ENCODE data around the gene AGFG1. TPM values are rescaled to one million over a fixed set of nuclear protein-coding genes. Genes with fewer than 3 reads are reported as not detected.

AGFG1 gene
- total RNA-seq = 10 to 100 TPM; 65.9 to 78.8 TPM

GRCh38 chr2:227471924-227472264 is at the start of gene AGFG1:
Gene AGFG1 (plus strand): TSS chr2:227472156. CDS start chr2:227472422, 266 bp downstream.
- Mint-ChIP-seq H3K9me3 (no peaks in the 10 kb centered on the region), H3K4me1 (ENCODE audit: low read depth in 2 of 2) (peaks cover 20 to 27% of the 10 kb centered on the region in 2 donors), H3K4me3 (peak within 1 kb of the TSS; percentile 94), H3K27me3 (no peaks in the 10 kb centered on the region), H3K27ac (peak within 1 kb of the TSS; percentile 67 to 73), H3K36me3 (no peaks in the 10 kb centered on the region)
- peak; percentile 90 to 93 for ATAC-seq
- DNase-seq (ENCODE audit: low spot score) = peak; percentile 83

GRCh38 chr2:227423656-227424499 is 48.1 kb upstream of the AGFG1 start:
- no peak overlapping the region for H3K27ac Mint-ChIP-seq

GRCh38 chr2:227428731-227429285 is 43.1 kb upstream of the AGFG1 start:
- peaks cover 8 to 9% of the 10 kb centered on the region in 2 donors for H3K27me3 Mint-ChIP-seq
- H3K4me3 Mint-ChIP-seq = no peak overlapping the region
- H3K36me3 Mint-ChIP-seq = peaks cover 10% of the 10 kb centered on the region
- H3K4me1 Mint-ChIP-seq (ENCODE audit: low read depth in 2 of 2) = no peaks in the 10 kb centered on the region
- no peak for DNase-seq (ENCODE audit: low spot score)
- peaks cover 9% of the 10 kb centered on the region for H3K9me3 Mint-ChIP-seq
- no peak overlapping the region for H3K27ac Mint-ChIP-seq
- no peak for ATAC-seq

More at GRCh38 chr2:227423656-227424499, 48.1 kb upstream of the AGFG1 start:
- Mint-ChIP-seq H3K27me3 (peaks cover 11 to 13% of the 10 kb centered on the region in 2 donors), H3K4me3 (no peak overlapping the region), H3K9me3 (no peaks in the 10 kb centered on the region), H3K36me3 (no peaks in the 10 kb centered on the region), H3K4me1 (ENCODE audit: low read depth in 2 of 2) (no peaks in the 10 kb centered on the region)
- no peak for DNase-seq (ENCODE audit: low spot score)
- ATAC-seq = no peak

- ATAC-seq = no peak
- H3K4me3 Mint-ChIP-seq = no peak overlapping the region
- peaks cover 5 to 8% of the 10 kb centered on the region in 2 donors for H3K27me3 Mint-ChIP-seq
- H3K36me3 Mint-ChIP-seq = peaks cover 10% of the 10 kb centered on the region
- DNase-seq (ENCODE audit: low spot score) = no peak
- no peaks in the 10 kb centered on the region for H3K4me1 Mint-ChIP-seq (ENCODE audit: low read depth in 2 of 2)
- no peak overlapping the region for H3K27ac Mint-ChIP-seq
- peaks cover 9% of the 10 kb centered on the region for H3K9me3 Mint-ChIP-seq
Observed at GRCh38 chr2:227430639-227431038, 41.3 kb upstream of the AGFG1 start.

GRCh38 chr2:227433171-227433570 is 38.8 kb upstream of the AGFG1 start:
- Mint-ChIP-seq H3K4me3 (no peak overlapping the region), H3K27ac (no peak overlapping the region), H3K36me3 (peaks cover 10% of the 10 kb centered on the region), H3K9me3 (peaks cover 9% of the 10 kb centered on the region), H3K4me1 (ENCODE audit: low read depth in 2 of 2) (no peaks in the 10 kb centered on the region), H3K27me3 (peaks cover 10 to 12% of the 10 kb centered on the region in 2 donors)
- ATAC-seq (no peak), DNase-seq (ENCODE audit: low spot score) (no peak)

GRCh38 chr2:227436436-227437174 is 35.4 kb upstream of the AGFG1 start:
- peaks cover 9% of the 10 kb centered on the region for H3K9me3 Mint-ChIP-seq
- no peak for DNase-seq (ENCODE audit: low spot score)
- H3K27ac Mint-ChIP-seq = no peak overlapping the region
- ATAC-seq = no peak
- peaks cover 10% of the 10 kb centered on the region for H3K36me3 Mint-ChIP-seq
- H3K27me3 Mint-ChIP-seq = peaks cover 7 to 15% of the 10 kb centered on the region in 2 donors
- H3K4me3 Mint-ChIP-seq = no peak overlapping the region
- H3K4me1 Mint-ChIP-seq (ENCODE audit: low read depth in 2 of 2) = no peaks in the 10 kb centered on the region

- ATAC-seq = no peak
- peaks cover 7 to 12% of the 10 kb centered on the region in 2 donors for H3K27me3 Mint-ChIP-seq
Observed at GRCh38 chr2:227439214-227439613, 32.7 kb upstream of the AGFG1 start.

GRCh38 chr2:227442639-227443038 is 29.3 kb upstream of the AGFG1 start:
- Mint-ChIP-seq H3K36me3 (no peaks in the 10 kb centered on the region), H3K4me3 (no peak overlapping the region), H3K27me3 (peaks cover 0 to 14% of the 10 kb centered on the region in 2 donors), H3K27ac (no peak overlapping the region), H3K4me1 (ENCODE audit: low read depth in 2 of 2) (no peaks in the 10 kb centered on the region), H3K9me3 (no peaks in the 10 kb centered on the region)
- no peak for ATAC-seq
- no peak for DNase-seq (ENCODE audit: low spot score)

More at GRCh38 chr2:227439214-227439613, 32.7 kb upstream of the AGFG1 start:
- H3K27ac Mint-ChIP-seq = no peak overlapping the region
- H3K4me3 Mint-ChIP-seq = no peak overlapping the region
- H3K9me3 Mint-ChIP-seq = no peaks in the 10 kb centered on the region
- no peaks in the 10 kb centered on the region for H3K36me3 Mint-ChIP-seq
- DNase-seq (ENCODE audit: low spot score) = no peak
- no peaks in the 10 kb centered on the region for H3K4me1 Mint-ChIP-seq (ENCODE audit: low read depth in 2 of 2)

GRCh38 chr2:227443889-227444568 is 27.9 kb upstream of the AGFG1 start:
- H3K36me3 Mint-ChIP-seq = no peaks in the 10 kb centered on the region
- no peaks in the 10 kb centered on the region for H3K9me3 Mint-ChIP-seq
- H3K4me1 Mint-ChIP-seq (ENCODE audit: low read depth in 2 of 2) = no peaks in the 10 kb centered on the region
- no peak overlapping the region for H3K4me3 Mint-ChIP-seq
- no peak for ATAC-seq
- peaks cover 8 to 18% of the 10 kb centered on the region in 2 donors for H3K27me3 Mint-ChIP-seq
- H3K27ac Mint-ChIP-seq = no peak overlapping the region
- no peak for DNase-seq (ENCODE audit: low spot score)

- ATAC-seq (no peak), DNase-seq (ENCODE audit: low spot score) (no peak)
- Mint-ChIP-seq H3K27ac (no peak overlapping the region), H3K36me3 (no peaks in the 10 kb centered on the region), H3K4me3 (no peak overlapping the region), H3K9me3 (no peaks in the 10 kb centered on the region), H3K4me1 (ENCODE audit: low read depth in 2 of 2) (no peaks in the 10 kb centered on the region), H3K27me3 (peaks cover 21 to 26% of the 10 kb centered on the region in 2 donors)
Observed at GRCh38 chr2:227447606-227448005, 24.4 kb upstream of the AGFG1 start.

- no peaks in the 10 kb centered on the region for H3K9me3 Mint-ChIP-seq
- DNase-seq (ENCODE audit: low spot score) (no peak), ATAC-seq (no peak)
- no peak overlapping the region for H3K27ac Mint-ChIP-seq
- no peak overlapping the region for H3K4me3 Mint-ChIP-seq
- H3K27me3 Mint-ChIP-seq = peaks cover 21% of the 10 kb centered on the region in 2 donors
- H3K36me3 Mint-ChIP-seq = no peaks in the 10 kb centered on the region
- H3K4me1 Mint-ChIP-seq (ENCODE audit: low read depth in 2 of 2) = no peaks in the 10 kb centered on the region
Observed at GRCh38 chr2:227450311-227450841, 21.6 kb upstream of the AGFG1 start.

- no peak overlapping the region for H3K4me3 Mint-ChIP-seq
- H3K27me3 Mint-ChIP-seq = peaks cover 21 to 23% of the 10 kb centered on the region in 2 donors
- H3K36me3 Mint-ChIP-seq = no peaks in the 10 kb centered on the region
- no peak for DNase-seq (ENCODE audit: low spot score)
- no peak overlapping the region for H3K27ac Mint-ChIP-seq
- no peaks in the 10 kb centered on the region for H3K9me3 Mint-ChIP-seq
- H3K4me1 Mint-ChIP-seq (ENCODE audit: low read depth in 2 of 2) = no peaks in the 10 kb centered on the region
- ATAC-seq = no peak
Observed at GRCh38 chr2:227450926-227451654, 20.9 kb upstream of the AGFG1 start.

- Mint-ChIP-seq H3K27ac (no peak overlapping the region), H3K4me3 (no peak overlapping the region), H3K27me3 (peaks cover 21 to 24% of the 10 kb centered on the region in 2 donors), H3K9me3 (no peaks in the 10 kb centered on the region), H3K36me3 (no peaks in the 10 kb centered on the region), H3K4me1 (ENCODE audit: low read depth in 2 of 2) (no peaks in the 10 kb centered on the region)
- ATAC-seq = no peak
- no peak for DNase-seq (ENCODE audit: low spot score)
Observed at GRCh38 chr2:227451655-227451992, 20.3 kb upstream of the AGFG1 start.
